Measurements from ENCODE around the gene MT1A.

The MT1A gene

GRCh38 chr16:56610017-56610608 is 28.4 kb upstream of the MT1A start:
- peak overlapping the region; percentile 71 for H3K27ac ChIP-seq
- peak overlapping the region; percentile 84 for H3K4me2 ChIP-seq (ENCODE audit: low read length)
- no peaks in the 10 kb centered on the region for H3K79me2 ChIP-seq
- TF ChIP-seq CTCF (IDR thresholded peaks at IDR 0.05): no peak
- H3K27me3 ChIP-seq (ENCODE audit: control insufficient read depth, insufficient read depth, low read length): no peaks in the 10 kb centered on the region
- H3K9ac ChIP-seq: no peak overlapping the region
- peak overlapping the region; percentile 71 for H2AFZ ChIP-seq
- no peaks in the 10 kb centered on the region for H3K36me3 ChIP-seq (ENCODE audit: control insufficient read depth, insufficient read depth, low read length)
- H3K4me1 ChIP-seq: peaks cover 15% of the 10 kb centered on the region
- H3K4me3 ChIP-seq (ENCODE audit: low read depth, low read length): peak overlapping the region; percentile 60
- H3K9me3 ChIP-seq (ENCODE audit: control insufficient read depth, low read length): no peaks in the 10 kb centered on the region

- Histone ChIP-seq H3K4me3 (ENCODE audit: low read depth, low read length) (peak overlapping the region; percentile 60), H3K9ac (no peak overlapping the region), H3K4me2 (ENCODE audit: low read length) (peak overlapping the region; percentile 84)
Observed at GRCh38 chr16:56610609-56611111, 27.8 kb upstream of the MT1A start.

GRCh38 chr16:56611281-56611833 is 27.1 kb upstream of the MT1A start:
- H3K4me2 ChIP-seq (ENCODE audit: low read length): no peak overlapping the region
- H2AFZ ChIP-seq: no peak overlapping the region
- H3K9ac ChIP-seq: no peak overlapping the region
- no peaks in the 10 kb centered on the region for H3K27me3 ChIP-seq (ENCODE audit: control insufficient read depth, insufficient read depth, low read length)
- no peaks in the 10 kb centered on the region for H3K79me2 ChIP-seq
- H3K4me1 ChIP-seq: peaks cover 15% of the 10 kb centered on the region
- no peak overlapping the region for H3K4me3 ChIP-seq (ENCODE audit: low read depth, low read length)
- TF ChIP-seq CTCF (IDR thresholded peaks at IDR 0.05): no peak
- no peaks in the 10 kb centered on the region for H3K36me3 ChIP-seq (ENCODE audit: control insufficient read depth, insufficient read depth, low read length)
- H3K27ac ChIP-seq: peak overlapping the region; percentile 68
- no peaks in the 10 kb centered on the region for H3K9me3 ChIP-seq (ENCODE audit: control insufficient read depth, low read length)

More at GRCh38 chr16:56610609-56611111, 27.8 kb upstream of the MT1A start:
- Histone ChIP-seq H3K36me3 (ENCODE audit: control insufficient read depth, insufficient read depth, low read length) (no peaks in the 10 kb centered on the region), H3K4me1 (peaks cover 15% of the 10 kb centered on the region), H3K79me2 (no peaks in the 10 kb centered on the region), H2AFZ (peak overlapping the region; percentile 71), H3K27me3 (ENCODE audit: control insufficient read depth, insufficient read depth, low read length) (no peaks in the 10 kb centered on the region), H3K9me3 (ENCODE audit: control insufficient read depth, low read length) (no peaks in the 10 kb centered on the region), H3K27ac (peak overlapping the region; percentile 71)
- no peak for TF ChIP-seq CTCF (IDR thresholded peaks at IDR 0.05)

- H3K9ac ChIP-seq: no peak overlapping the region
- H3K4me1 ChIP-seq: peaks cover 19% of the 10 kb centered on the region
- no peaks in the 10 kb centered on the region for H3K27me3 ChIP-seq (ENCODE audit: control insufficient read depth, insufficient read depth, low read length)
- no peak for TF ChIP-seq CTCF (IDR thresholded peaks at IDR 0.05)
- H3K36me3 ChIP-seq (ENCODE audit: control insufficient read depth, insufficient read depth, low read length): no peaks in the 10 kb centered on the region
- H3K4me3 ChIP-seq (ENCODE audit: low read depth, low read length): no peak overlapping the region
- no peak overlapping the region for H2AFZ ChIP-seq
- no peaks in the 10 kb centered on the region for H3K79me2 ChIP-seq
- H3K4me2 ChIP-seq (ENCODE audit: low read length): no peak overlapping the region
- H3K27ac ChIP-seq: no peak overlapping the region
- no peaks in the 10 kb centered on the region for H3K9me3 ChIP-seq (ENCODE audit: control insufficient read depth, low read length)
Observed at GRCh38 chr16:56613706-56614105, 24.8 kb upstream of the MT1A start.

Measured in parathyroid adenoma (tissue), 2 donors.